GM19463 (cell line): Measurements from ENCODE around the gene ACSL6.

Source experiments
- ATAC-seq: cut with Tn5 transposase; IDR thresholded peaks from one replicate; pipeline ENCODE4 v1.9.1; 2021; ENCODE audit warnings: mild to moderate bottlenecking, moderate library complexity; ENCODE audit not compliant: unreplicated experiment

ACSL6 gene

DNA sequence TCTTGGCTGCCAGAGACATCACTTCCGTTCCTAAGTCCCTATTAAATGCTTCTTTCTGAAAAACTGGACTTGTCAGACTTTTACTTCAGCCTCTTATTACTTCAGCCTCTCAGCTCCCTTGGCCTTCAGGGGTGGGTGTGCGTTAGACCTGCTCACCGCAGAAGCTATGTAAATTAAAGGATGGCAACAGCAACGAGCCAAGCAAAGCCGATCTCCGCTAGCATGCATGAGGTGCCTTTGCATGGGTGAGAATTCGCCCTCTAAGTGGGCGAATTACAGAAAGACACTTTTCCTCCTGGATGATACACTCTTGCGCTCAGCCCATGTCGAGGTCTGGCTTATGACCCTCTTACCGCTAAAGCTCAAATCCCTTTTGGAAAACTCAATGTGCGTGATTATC, 38.1 kb upstream of the ACSL6 start:
- ATAC-seq, result no peak

DNA sequence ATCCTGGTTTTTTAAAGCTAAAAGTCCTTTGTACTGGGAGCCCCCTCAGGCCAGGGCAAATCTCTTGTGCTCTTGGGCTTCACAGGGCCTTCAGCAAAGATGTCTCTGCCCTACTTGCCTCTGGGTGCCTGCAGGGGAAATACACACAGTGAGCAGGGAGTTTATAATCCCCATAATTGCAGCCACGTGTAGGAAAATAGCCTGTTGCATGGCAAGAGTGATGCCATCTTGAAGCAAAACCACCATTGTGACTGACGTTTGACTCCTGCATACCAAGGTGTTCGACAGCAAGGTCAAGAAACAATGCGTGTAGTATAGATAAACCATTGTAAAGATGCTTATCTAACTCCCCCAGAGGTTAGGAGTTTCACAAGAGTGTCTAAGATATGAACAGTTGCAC, 37.6 kb upstream of the ACSL6 start:
- no peak for ATAC-seq

DNA sequence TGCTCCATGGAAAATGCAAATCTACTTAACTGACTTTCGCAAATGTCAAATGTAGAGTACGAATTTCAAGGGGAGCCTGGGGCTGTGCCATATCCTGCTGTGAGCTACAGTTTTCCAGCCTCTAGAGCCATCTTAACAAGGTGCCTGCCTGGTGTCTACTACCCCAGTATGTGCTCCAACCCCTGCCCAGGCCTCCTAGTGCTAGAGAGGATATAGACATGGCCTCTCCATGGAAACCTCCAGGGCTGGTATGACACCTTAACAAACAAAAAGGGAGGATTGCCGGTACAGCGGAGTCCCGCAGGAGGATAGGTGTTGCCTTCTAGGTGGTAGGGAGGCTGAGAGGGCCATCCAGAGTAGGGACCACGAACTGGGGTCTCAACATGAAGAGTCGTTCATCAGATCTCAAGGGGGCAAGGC, 35.4 kb upstream of the ACSL6 start:
- no peak for ATAC-seq

DNA sequence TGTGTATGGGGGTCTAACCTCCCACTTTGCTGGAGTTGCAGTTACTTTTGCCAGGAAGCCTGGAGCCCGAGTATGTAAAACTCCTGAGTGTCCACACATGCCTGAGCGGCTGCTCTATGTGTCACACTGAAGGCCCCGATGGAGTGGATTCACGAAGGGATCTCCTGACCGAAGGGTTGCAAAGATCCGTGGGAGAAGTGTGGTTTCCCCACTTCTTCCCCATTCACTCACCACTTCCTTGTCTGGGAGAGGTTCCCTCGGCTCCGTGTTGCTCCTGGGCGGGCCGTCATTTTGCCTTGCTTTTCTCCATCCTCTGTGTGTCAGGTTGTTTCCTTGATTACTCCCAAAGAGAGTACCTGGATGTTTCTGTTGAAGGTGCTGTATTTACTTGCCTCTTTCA, 32.7 kb upstream of the ACSL6 start:
- ATAC-seq, result no peak

DNA sequence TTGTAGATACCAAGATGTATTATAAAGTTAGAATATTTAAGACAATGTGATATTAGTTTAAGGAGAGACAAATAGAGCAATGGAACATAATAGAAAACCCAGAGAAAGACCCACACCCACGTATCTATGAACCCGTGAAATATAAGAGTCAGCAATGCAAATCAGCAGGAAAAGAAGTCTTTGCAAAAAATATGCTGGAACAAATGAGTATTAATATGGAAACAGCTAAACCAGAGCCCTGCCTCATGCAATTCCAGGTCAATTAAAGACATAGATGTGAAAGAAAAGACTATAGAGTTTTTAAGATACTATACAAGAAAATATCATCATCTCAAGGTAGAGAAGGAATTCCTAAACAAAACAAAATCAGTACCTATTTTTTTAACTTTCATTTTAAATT, 25.9 kb upstream of the ACSL6 start:
- ATAC-seq, result no peak

DNA sequence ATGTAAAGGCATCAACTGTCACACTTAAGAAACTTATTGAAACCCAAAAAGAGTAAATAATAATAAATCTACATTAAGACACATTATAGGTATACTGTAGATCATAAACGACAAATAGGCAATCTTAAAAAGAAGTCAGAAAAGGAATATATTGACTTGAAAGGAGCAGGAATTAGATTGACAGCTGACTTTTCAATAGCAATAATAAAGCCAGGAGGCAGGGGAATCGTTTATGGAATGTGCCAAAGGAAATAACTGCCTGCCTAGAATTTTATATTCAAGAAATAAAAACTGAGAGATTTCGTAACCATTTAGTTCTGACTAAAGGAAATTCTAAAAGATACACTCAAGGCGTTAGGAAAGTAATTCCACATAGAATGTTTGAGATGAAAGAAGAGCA, 21.7 kb upstream of the ACSL6 start:
- no peak for ATAC-seq

DNA sequence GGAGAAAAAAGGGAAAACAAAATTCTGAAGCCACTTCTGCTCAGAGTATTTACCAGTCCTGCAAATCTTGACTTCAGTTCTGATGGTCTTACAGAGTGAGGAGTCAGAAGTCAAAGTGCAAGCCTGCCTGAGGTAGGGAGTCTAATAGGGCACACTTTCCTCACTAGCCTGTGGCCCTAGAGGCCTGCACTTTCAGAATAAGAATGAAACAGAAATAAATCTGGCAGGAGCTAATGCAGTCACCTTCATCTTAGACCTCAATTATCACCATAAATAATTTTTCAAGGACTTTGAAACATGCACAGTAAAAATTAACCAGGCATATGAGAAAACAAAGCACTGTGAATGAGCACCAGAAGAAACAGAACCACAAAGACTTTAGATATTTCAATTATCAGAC, 20.7 kb upstream of the ACSL6 start:
- ATAC-seq, result no peak

DNA sequence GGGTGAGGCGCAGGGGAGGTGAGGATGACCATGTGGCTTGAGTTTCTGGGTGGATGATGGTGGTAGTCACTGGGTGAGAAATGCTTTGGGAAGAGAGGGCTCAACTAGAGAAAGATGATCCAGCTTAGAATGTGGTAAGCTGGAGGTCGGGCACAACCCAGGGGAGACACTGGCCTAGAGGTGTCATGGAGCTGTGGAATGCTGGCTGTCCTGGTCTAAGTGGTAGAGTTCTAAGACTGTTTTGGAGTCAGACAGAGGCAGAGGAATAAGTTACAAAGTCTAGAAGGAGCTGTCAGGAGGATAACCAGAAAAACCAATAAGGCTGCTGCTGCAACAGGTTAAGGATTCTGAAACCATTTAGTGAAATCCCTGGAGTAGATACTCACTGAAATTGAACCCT, 19.2 kb upstream of the ACSL6 start:
- no peak for ATAC-seq

DNA sequence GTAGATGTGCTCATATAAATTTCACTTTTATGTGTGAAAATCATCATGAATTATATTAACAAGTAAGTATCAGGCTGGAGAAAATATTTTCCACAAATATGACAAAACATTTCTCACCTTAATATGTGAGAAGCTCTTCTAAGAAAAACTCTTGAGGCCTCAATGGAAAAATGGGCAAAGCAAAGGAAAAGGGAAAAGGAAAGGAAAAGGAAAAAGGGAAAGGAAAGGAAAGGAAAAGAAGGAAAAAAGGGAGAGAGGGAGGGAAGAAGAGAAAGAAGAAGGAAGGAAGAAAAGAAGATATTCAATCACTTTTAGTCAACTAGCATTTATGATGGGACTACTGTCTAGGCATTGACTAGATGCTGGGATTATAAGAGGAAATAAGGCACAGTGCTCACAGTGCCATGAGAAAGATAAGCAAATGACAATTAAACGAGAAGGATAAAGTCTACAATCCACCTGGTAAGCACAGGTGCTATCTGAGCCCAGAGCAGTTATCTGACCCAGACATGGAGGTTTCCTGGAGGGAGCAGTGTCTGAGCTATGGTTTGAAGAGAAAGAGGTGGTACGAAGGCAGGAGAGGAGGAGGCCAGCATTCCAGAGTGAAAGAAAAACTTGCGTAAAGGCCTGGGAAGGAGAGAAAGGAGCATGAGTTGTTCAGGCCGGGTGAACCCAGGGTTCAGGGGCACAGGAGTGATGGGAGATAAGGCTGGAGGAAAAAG, 18.3 kb upstream of the ACSL6 start:
- ATAC-seq, result no peak

DNA sequence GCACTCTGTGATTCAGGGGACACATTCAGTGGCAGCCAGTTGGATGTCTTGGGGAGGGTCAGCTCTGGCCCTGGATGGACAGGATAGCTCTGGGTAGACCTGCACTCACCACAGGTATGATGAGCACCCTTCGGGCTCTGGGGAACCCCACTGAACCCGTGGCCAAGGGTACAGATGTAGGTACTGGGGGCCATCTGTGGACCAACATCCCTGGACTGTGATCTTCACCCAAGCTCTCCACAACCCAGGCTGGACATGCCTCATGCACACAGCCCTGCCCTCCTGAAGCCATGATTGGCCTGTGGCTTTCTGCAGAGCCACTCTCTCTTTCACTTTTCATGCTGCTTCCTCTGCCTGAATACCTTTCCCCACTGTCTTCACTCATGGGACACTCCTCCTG, 15.6 kb upstream of the ACSL6 start:
- no peak for ATAC-seq

DNA sequence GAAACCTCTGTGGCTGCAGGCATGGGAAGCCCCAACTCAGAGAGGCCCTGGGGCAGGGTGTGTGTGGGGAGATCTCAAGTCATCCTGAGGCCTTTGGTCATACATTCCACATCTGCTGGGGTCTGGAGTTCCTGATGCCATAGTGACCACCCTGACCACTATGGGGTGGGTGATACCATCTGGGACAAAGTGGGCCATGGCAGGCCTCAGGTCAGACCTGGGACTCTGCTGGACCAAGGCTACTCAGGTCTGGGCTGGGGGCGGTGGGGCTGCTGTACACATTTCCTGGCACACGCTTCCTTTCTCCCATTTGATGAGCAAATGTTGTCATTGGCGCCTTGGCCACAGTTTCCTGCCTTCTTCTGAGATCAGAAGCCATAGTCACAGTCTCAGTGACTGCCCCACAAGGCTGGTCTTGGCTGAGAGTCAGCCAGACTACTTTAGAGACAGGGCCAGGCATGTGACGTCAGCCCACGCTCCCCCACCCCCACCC, 15.1 kb upstream of the ACSL6 start:
- no peak for ATAC-seq

DNA sequence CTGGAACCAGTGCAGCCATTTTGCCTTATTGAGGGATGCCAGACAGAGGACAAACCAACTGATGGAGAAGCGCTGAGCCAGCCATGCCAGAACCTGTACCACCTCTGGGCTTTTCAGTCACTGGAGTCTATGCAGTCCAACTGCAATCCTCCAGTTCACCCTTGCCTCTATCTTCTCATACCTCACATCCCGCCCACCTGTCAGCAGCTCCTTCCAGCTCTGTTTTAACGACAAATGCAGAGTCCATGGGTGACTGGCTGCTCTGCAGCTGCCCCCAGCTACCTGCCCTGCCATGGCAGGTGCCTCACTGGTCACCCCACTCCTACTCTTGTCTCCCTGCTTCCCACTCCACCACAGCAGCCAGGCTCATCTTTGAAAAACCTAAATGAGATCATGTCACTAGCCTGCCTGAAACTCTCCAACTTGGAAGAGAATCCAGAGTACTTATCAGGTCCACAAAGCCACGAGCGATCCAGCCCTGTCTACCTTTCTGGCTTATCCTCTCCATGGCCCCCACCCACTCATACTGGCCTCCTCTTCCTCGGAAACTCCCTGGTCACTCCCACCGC, 14.0 kb upstream of the ACSL6 start:
- ATAC-seq, result no peak

DNA sequence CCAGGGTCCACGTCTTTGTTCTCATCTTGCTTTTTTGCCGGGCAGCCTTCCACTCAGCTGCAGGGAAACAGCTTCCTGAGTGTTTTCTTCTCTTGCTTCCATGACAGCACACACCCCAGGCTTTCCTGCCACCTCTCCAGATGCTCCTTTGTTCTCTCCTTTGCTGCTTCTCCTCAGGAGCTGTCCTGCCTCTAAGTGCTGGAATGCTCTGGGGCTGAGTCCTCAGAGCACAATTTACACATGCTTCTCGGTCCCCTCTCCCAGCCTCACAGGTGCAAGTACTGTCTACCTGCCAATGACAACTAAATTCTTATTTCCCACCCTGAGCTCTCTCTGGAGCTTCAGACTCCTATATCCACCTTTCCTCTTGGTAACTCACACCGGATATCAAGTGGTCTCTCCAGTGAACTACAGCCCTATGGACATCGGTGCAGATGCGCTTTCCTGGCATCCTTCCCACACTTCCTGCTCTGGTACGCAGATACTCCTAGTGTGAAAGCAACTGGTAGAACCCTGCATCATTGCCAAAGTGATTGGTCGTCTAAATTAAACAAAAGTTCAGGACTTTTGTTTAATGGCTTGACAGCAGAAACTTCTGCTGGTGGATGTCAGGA, 13.4 kb upstream of the ACSL6 start:
- no peak for ATAC-seq

DNA sequence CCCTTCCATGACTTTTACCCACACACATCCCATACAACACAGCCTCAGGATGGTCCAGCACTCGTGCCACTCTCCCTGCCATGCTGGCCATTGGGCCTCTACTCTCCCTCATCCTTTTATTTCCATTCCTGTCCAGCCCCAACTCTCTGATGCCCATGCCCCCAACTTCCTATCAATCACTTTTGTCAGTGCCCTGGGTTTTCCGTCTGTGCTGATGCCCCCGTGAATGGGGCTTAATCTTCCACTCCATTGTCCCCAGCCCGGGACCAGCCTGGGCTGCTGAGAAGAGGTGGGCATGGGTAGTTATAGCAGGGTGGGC, 12.6 kb upstream of the ACSL6 start:
- no peak for ATAC-seq

DNA sequence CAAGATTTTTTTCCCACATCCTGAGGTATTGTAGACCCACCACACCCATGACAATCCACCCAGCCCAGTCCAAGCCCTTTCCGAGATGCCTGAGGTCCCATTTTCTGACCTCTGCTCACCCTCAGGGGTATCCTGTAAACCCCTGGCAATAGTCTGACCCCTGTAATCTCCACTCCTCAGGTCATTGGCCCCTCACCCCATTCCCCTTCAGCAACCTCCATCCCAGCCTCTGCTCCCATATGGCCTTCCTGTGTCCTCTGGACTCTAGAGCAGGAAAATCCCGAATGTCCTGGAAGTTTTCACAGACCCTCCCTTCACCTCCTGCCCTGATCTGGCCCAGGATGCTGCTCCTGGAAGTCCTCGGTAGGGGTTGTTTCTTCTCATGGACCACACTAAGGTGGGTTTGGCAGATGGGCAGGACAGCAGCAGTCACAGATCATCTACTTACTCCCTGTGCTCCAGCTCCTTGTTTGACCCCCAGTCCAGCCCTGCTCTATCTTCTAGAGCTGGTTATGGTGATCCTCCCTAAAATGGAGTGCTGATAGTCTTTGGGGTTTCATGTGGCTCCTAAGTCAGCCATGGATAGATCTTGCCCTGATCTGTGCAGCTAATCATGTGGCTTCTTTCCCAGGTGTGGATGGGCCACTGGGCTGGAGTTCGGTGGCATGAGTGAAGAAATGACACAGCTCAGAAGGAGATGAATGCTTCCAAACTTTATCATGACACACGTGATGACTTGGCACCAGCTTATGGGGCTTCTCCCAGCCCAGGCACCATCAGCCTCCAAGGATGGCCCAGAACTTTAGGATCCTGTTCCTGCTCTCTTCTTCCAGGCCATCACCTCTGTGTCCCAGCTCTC, 12.0 kb upstream of the ACSL6 start:
- no peak for ATAC-seq

DNA sequence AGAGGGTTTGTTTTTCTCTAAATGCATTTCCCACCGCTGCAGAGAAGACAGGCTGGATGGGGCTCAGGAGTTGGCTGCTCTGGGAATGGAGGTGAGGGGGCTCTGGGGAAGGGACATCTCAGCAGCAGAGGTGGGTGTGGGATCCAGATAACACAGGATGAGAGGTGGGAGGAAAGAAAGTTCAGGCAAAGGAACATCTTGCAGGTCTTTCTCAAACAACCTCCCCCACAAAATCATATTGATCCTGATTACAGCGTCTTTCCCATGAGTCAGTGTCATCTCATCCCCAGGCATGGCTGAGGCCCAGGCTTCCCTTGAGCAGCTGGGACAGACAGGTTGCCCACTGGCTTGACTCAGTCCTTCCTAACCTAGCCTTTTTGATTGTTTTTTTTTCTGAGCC, 11.3 kb upstream of the ACSL6 start:
- ATAC-seq, result no peak

DNA sequence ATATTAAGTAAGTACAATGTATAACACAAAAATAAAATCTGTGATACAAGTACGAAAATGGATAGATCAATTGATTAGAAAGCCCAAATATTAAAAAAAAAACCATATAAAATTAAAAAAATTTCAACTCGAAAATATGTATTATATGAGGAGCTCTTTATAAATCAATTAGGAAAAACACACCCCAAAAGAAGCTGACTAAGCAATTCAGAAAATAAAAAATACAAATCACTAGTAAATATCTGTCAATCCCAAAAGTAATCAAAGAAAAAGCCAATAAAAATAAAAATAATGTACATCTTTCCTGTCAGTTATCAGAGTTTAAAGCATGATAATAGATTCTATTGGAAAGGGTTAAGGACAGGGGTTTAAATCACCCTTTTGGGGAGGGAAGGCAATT, 10.2 kb upstream of the ACSL6 start:
- ATAC-seq, result no peak

DNA sequence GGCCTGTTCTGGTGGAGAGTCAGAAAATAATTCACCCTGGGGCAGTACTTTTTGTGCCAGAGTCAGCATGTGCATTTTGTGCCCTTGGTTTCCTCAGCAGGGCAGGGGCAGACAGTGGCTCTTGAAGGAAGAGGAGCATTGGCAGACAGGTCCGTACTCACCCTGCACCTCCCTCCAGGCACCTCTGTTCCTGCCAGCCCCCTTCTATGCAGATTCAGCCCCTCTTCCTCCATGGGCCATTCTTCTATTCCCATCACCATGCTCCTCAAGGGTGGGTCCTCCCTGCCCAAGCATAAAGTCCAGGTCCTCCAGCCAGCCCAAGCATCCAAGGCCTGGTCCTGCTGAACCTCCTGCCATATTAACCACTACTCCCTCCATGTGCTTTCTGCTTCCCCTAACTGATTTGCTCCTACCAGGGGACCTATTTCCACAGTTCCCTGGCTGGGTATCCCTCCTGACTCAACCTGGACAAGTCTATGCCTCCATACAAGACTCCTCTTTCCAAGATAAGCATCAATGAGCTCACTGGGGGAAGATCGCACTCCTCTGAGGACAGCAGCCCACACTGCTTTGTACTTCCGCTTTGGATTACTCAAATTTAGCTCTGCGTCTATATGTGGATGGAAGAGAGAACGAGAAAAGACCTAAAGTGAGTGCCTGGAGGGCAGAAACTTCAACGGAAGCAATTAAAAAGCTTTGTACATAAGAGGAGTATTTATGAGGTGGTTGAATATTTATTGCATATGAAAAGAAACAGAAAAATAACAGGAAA, 9.3 kb upstream of the ACSL6 start:
- ATAC-seq, result peak; percentile 12

DNA sequence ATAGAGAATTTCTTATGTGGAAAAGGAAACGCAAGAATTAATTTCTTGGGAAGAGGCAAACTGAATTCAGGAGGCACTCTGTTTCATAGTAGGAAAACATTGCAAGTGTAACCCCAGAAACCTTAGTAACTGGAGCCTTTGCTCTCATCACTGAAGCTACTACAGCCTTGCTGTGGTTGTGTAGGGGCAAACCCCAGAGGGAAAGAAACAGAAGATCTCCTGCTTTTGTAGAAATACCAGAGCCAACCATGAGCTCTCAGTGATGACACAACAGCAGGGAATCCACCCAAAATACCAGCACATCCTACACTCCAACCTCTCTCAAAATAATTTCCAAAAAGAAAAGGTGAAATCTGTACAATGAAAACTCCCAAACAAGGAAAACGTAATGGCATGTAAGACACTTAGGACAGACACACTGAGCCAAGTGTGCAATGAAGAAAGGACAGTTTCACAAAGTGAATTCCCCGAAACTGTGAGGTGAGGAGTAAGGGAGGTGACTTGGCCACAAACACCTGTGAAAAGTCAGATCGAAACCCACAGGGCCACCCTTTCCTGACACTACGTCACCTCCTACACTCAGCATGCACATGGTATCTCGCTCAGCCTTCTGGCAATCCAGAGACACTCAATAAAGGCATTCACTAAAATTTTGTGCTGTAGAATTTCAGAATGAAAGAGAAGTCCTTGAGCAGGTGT, 8.5 kb upstream of the ACSL6 start:
- ATAC-seq, result peak; percentile 97

DNA sequence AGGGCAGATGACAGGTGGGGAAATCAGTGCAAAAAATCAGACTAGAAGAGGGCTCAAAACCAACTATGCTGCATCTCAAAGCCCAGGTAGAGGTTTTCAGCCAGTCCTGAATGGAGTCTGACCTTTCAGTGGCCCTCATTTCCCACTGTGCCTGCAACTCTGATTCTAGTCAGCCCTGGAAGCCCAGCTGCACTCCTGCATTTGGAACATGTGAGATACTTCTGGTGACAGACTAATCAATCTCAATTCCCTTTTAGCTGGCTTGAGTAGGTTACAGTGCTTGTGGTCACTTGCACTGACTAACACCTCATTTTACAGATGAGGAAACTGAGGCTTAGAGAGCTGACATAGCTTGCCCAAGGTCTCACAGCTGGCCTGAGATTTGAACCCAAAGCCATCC, 7.9 kb upstream of the ACSL6 start:
- no peak for ATAC-seq
